Ectodermal cell (in vitro differentiated cells): ENCODE data around the gene IL23R.
"Not testable (repeated sequence)": the region's sequence is repeated elsewhere in the genome, so short reads cannot be mapped to it uniquely, and the experiment has no call there.

Source experiments
- H3K27ac ChIP-seq: 2 replicates; pipeline ENCODE4 v1.7.0; 2013; ENCODE audit warnings: mild to moderate bottlenecking, low read depth, low read length; ENCODE audit not compliant: insufficient read depth, poor library complexity, severe bottlenecking
- H3K27me3 ChIP-seq: 2 replicates; pipeline ENCODE4 v1.7.0; 2013; ENCODE audit warnings: mild to moderate bottlenecking, low read length; ENCODE audit not compliant: insufficient read depth, control insufficient read depth, poor library complexity, severe bottlenecking
- H3K36me3 ChIP-seq: one replicate; pipeline ENCODE4 v1.7.0; 2013; ENCODE audit warnings: low read length; ENCODE audit not compliant: control insufficient read depth, insufficient read depth
- H3K4me1 ChIP-seq: one replicate; pipeline ENCODE4 v1.7.0; 2013; ENCODE audit warnings: low read length; ENCODE audit not compliant: control insufficient read depth, insufficient read depth
- H3K4me3 ChIP-seq: 2 replicates; pipeline ENCODE4 v1.7.0; 2013; ENCODE audit warnings: low read depth, low read length, control low read depth; ENCODE audit not compliant: insufficient read depth
- H3K9me3 ChIP-seq: 2 replicates; pipeline ENCODE4 v1.7.0; 2013; ENCODE audit warnings: mild to moderate bottlenecking, low read length, moderate library complexity; ENCODE audit not compliant: control insufficient read depth
- WGBS, 2 experiments: methylation state at CpG; one replicate each; pipeline ENCODE4 v1.1.7; 2013; ENCODE audit warnings: missing lambda C conversion rate in 2 of 2; 5-methylcytosine and 5-hydroxymethylcytosine counted together

Gene IL23R

DNA sequence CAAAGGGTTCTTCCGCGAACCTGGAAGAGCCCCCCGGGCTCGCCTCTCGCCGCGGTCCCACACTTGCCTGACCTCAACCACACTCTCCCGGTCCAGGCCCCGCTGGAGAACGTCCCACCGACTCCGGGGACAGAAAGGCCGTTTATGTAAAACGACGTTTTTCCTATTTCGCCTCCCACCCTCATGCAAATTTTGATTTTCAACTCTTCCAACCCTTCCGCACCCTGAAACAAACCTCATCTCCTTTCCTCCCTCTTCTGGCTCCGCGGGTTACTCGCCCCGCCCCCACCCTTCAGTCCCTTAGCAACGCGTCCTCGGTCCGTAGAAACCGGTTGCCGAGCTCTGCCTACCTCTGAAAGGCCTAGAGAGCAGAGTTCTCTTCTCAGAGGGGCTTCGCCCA lies 31.6 kb upstream of the IL23R start, which contains the start of gene C1orf141:
C1orf141 (minus strand) TSS at position 276 of the 400 bp plus-strand sequence. CDS start 7,730 bp downstream, outside the sequence.
- Histone ChIP-seq H3K4me3 (no peak within 1 kb of the TSS), H3K36me3 (no peaks in the 10 kb centered on the region), H3K4me1 (peaks cover 4% of the 10 kb centered on the region), H3K27ac (no peak within 1 kb of the TSS), H3K9me3 (no peaks in the 10 kb centered on the region), H3K27me3 (no peaks in the 10 kb centered on the region)
- 48 to 51% methylated on average over 28 of the region's 28 CpGs for WGBS, 2 experiments

DNA sequence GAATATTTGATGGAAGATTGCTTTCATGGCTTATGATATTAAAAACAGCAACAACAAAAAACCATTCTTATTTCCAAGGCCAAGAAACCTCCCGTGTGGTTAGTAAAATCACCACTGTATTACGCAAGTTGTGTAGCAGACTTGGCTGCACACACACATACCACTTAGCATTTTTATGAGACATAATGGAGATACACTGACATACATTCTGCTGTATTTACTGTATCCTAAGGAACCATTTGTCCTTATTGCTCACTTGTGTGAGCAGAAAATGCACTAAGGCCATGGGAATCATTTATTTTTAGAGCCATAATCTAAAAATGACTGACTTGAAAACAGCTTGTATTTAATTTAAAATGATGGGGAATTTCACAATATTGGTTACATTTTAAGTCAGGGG lies 30.9 kb upstream of the IL23R start:
- Histone ChIP-seq H3K27ac (no peak overlapping the region), H3K36me3 (no peaks in the 10 kb centered on the region), H3K4me1 (peaks cover 4% of the 10 kb centered on the region), H3K27me3 (no peaks in the 10 kb centered on the region), H3K4me3 (no peak overlapping the region), H3K9me3 (no peaks in the 10 kb centered on the region)
- WGBS, 2 experiments: 94 to 95% methylated on average over 2 of the region's 2 CpGs

DNA sequence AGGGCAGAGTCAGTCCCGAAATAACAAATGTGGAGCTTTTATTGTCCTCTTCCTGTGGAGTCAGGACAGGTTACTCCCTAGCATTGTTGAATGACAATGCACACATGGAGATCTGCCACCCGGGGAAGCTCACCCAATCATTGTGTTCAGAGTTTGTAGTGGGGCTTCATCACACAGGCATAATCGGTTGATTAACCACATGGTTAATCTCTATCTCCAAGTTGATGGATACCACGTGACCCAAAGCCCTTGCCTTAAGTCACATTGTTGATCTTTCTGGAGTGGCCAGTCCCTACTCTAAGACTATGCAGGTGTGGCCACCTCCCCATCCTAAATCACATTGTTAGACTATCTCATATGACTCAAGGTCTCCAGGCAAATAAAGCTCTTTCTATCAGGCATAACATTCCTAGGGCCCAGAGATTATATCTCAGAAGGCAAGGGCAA lies 28.9 kb upstream of the IL23R start:
- H3K27ac ChIP-seq: no peak overlapping the region
- H3K4me1 ChIP-seq: peaks cover 4% of the 10 kb centered on the region
- no peaks in the 10 kb centered on the region for H3K27me3 ChIP-seq
- no peak overlapping the region for H3K4me3 ChIP-seq
- H3K36me3 ChIP-seq: no peaks in the 10 kb centered on the region
- WGBS, 2 experiments: 42 to 53% methylated on average over 4 of the region's 4 CpGs
- no peaks in the 10 kb centered on the region for H3K9me3 ChIP-seq

- peaks cover 4% of the 10 kb centered on the region for H3K4me1 ChIP-seq
- no peaks in the 10 kb centered on the region for H3K27me3 ChIP-seq
- WGBS, 2 experiments: 90 to 94% methylated on average over 3 of the region's 3 CpGs
- no peaks in the 10 kb centered on the region for H3K36me3 ChIP-seq
- no peak overlapping the region for H3K27ac ChIP-seq
- no peaks in the 10 kb centered on the region for H3K9me3 ChIP-seq
- H3K4me3 ChIP-seq: no peak overlapping the region
Observed at GRCh38 chr1:67138813-67139499, 27.3 kb upstream of the IL23R start.

DNA sequence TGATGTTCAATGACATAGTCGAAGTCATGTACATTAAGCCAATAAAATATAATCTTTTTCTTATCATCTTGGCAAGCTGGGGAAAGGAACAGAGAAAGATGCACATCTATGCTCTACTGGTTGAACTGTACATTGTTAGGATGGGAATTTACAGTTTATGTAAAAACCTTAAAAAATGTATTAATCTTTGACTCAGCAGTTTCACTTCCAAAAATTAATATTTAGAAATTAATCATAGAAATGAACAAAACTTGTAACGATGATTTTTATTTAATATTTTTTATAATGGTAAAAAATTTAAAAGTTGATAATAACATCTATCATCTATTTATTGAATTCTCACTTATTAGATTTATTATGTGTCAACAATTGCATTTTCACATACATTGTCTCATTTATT lies 25.8 kb upstream of the IL23R start:
- Histone ChIP-seq H3K27ac (no peak overlapping the region), H3K27me3 (no peaks in the 10 kb centered on the region), H3K4me3 (no peak overlapping the region), H3K4me1 (no peaks in the 10 kb centered on the region), H3K36me3 (no peaks in the 10 kb centered on the region), H3K9me3 (no peaks in the 10 kb centered on the region)
- WGBS, 2 experiments: no CpG with 5 or more reads among the region's 2 CpGs

DNA sequence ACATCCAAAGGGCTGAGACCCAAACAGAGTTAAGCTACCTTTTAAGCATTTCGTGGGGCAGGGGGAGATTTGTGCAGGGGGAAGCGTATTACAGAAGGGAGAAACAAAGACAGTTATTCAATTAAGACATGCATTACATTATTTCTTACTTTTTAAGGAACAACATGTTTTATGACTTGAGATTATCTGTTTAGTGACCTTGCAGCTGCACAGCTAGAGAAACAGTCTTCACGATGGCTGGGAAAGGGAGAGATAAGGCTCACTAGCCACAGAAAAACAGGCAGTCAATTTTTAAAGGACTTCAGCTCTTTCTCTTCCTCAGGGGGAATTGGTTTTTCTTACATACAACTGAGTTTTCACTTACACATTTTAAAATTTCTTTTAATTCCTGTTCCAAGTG lies 24.4 kb upstream of the IL23R start:
- WGBS, 2 experiments: 92 to 94% methylated on average over 2 to 3 of the region's 3 CpGs
- H3K4me3 ChIP-seq, H3K4me1 ChIP-seq, H3K27me3 ChIP-seq, H3K36me3 ChIP-seq, H3K9me3 ChIP-seq, H3K27ac ChIP-seq: not testable (repeated sequence)

- no peaks in the 10 kb centered on the region for H3K4me1 ChIP-seq
- H3K27ac ChIP-seq: no peak overlapping the region
- no peak overlapping the region for H3K4me3 ChIP-seq
- H3K27me3 ChIP-seq: no peaks in the 10 kb centered on the region
- no peaks in the 10 kb centered on the region for H3K9me3 ChIP-seq
- no peaks in the 10 kb centered on the region for H3K36me3 ChIP-seq
- 90 to 100% methylated on average over 3 of the region's 3 CpGs for WGBS, 2 experiments
Observed at GRCh38 chr1:67142931-67143330, 23.3 kb upstream of the IL23R start.

DNA sequence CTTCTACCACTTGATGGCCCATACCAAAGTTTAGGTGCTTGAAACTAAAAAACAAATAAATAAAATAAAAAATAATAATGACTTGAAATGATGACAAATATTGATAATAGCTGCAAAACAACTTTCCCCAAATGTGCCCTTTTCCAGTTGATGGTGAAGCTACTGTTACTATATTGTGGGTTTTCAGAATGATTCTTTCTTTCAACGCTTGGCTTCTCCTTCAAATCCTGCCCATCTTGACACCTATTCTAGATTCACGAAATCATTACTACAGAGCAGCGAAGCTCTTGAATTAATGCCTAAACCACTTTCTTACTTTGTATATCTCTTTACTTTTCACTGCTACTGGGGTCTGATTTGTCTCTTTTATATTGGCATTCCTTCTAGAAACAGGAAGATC lies 22.3 kb upstream of the IL23R start:
- H3K36me3 ChIP-seq: no peaks in the 10 kb centered on the region
- H3K4me1 ChIP-seq: no peaks in the 10 kb centered on the region
- H3K9me3 ChIP-seq: no peaks in the 10 kb centered on the region
- no peaks in the 10 kb centered on the region for H3K27me3 ChIP-seq
- no peak overlapping the region for H3K4me3 ChIP-seq
- WGBS, 2 experiments: 91 to 98% methylated on average over 3 of the region's 3 CpGs
- no peak overlapping the region for H3K27ac ChIP-seq

- H3K36me3 ChIP-seq: no peaks in the 10 kb centered on the region
- H3K27ac ChIP-seq: no peak overlapping the region
- no peak overlapping the region for H3K4me3 ChIP-seq
- no peaks in the 10 kb centered on the region for H3K4me1 ChIP-seq
- no peaks in the 10 kb centered on the region for H3K27me3 ChIP-seq
- no peaks in the 10 kb centered on the region for H3K9me3 ChIP-seq
- WGBS, 2 experiments: 88 to 92% methylated on average over 1 of the region's 2 CpGs
Observed at GRCh38 chr1:67144696-67145095, 21.6 kb upstream of the IL23R start.

GRCh38 chr1:67146101-67146500 lies 20.2 kb upstream of the IL23R start:
- Histone ChIP-seq H3K4me1 (no peaks in the 10 kb centered on the region), H3K27me3 (no peaks in the 10 kb centered on the region), H3K4me3 (no peak overlapping the region), H3K27ac (no peak overlapping the region), H3K9me3 (no peaks in the 10 kb centered on the region), H3K36me3 (no peaks in the 10 kb centered on the region)
- 93 to 97% methylated on average over 3 of the region's 3 CpGs for WGBS, 2 experiments
